ENCODE data around the gene TM7SF2.

The TM7SF2 gene

DNA sequence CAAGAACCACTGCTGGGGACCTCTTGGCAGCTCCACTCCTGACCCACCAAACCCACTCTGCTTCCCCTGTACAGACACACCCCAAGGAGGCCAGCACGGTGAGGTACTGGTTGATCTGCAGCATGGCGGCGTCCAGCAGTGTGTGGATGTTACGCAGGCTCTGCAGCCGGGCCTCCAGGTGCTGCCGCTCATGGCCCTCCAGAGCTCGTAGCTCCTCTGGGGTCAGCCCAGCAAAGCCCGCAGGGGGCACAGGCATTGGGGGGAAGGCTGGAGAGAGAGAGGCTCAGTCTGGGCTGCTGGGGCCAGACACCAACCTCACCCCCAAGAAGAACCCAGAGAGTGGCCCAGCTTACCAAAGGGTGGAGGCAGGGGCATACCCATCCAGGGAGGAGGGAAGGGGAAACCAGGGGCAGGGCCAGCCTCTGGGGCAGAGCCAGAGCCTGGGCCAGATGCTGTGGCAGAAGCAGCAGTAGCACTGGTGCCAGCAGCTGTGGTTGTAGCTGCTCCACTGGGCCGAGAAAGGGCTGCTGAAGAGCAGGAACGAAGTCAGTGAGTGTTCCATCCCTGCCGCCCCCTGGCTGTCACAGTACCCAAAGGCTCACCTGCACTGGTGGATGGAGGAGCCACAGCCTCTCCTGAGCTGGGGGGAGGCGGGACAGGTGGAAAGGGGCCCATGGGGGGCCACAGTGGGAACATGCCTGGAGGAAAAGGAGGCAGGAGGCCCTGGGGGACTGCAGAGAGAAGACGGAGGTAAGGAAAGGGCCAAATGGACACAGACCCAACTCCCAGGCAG, 18.2 kb downstream of the TM7SF2 start:
- Histone ChIP-seq H3K27ac (no peak overlapping the region), H3K36me3 (replicated peaks) (peaks cover 73% of the 10 kb centered on the region), H3K4me3 (ENCODE audit: low read depth, low read length) (no peak overlapping the region), H3K27me3 (replicated peaks) (no peaks in the 10 kb centered on the region)
- in situ Hi-C loops (cut with HindIII; ENCODE audit: low pct_ligation_motif_present, low sequenced_read_pairs): no loop called here
- TF ChIP-seq, protein P1, sequence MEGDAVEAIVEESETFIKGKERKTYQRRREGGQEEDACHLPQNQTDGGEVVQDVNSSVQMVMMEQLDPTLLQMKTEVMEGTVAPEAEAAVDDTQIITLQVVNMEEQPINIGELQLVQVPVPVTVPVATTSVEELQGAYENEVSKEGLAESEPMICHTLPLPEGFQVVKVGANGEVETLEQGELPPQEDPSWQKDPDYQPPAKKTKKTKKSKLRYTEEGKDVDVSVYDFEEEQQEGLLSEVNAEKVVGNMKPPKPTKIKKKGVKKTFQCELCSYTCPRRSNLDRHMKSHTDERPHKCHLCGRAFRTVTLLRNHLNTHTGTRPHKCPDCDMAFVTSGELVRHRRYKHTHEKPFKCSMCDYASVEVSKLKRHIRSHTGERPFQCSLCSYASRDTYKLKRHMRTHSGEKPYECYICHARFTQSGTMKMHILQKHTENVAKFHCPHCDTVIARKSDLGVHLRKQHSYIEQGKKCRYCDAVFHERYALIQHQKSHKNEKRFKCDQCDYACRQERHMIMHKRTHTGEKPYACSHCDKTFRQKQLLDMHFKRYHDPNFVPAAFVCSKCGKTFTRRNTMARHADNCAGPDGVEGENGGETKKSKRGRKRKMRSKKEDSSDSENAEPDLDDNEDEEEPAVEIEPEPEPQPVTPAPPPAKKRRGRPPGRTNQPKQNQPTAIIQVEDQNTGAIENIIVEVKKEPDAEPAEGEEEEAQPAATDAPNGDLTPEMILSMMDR (IDR thresholded peaks at IDR 0.05; ENCODE audit: low read depth, low read length, missing control alignments): no peak
- no peak for DNase-seq

DNA sequence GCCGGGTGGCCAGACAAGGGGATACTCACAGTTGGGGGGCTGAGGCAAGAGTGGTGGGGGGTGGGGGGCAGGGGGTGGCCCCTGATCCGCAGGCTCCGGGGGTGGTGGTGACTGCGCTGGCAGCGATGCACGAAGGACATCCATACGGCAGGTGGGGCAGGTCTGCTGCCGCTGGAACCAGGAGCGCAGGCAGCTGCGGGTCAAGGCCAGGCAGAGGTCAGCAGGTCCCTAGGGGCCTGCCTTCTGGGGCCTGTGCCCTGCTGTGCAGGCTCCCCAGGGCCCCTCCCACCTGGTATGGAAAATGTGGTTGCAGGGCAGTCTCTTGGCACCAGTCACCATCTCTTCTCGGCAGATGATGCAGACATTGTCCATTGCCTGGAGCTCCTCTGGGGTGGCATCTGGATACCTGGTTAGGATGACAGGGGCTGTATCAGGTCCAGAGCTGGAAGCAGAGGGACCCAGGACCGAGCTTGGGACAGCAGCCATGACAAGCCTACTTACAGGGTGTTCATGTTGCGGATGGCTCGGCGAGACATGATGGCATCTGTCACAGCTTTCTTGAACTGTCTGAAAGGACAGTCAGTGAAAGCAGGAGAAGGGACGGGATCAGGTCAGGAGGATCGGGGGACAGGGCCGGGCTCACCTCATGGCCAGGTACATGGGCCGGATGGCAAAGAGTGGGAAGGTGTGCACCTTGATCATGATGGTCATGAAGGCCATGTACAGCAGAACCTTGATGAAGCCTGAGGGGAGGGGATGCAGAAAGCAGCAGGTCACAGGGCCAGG, 19.2 kb downstream of the TM7SF2 start:
- H3K36me3 ChIP-seq (replicated peaks): peaks cover 66% of the 10 kb centered on the region
- TF ChIP-seq, protein P1 (IDR thresholded peaks at IDR 0.05; ENCODE audit: low read depth, low read length, missing control alignments): no peak

DNA sequence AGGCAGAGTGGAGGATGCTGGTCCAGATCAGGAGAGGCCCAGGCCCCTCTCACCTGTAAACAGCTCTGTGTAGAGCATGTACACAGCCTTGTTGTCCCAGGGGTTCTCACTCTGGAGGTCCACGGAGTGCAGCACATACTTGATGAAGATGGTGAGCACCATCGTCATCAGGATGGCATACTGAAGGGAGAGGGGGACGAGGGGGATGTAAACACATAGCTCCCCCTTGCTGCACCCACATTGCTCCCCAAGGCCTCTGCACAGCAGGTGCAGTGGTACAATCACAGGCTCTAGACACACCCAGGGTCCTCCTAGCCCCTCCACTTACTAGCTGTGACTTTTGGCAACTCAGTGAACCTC, 19.7 kb downstream of the TM7SF2 start:
- DNase-seq: no peak
- Histone ChIP-seq H3K27me3 (replicated peaks) (no peaks in the 10 kb centered on the region), H3K27ac (no peak overlapping the region), H3K4me3 (ENCODE audit: low read depth, low read length) (no peak overlapping the region), H3K36me3 (replicated peaks) (peaks cover 61% of the 10 kb centered on the region)
- in situ Hi-C loops (cut with HindIII; ENCODE audit: low pct_ligation_motif_present, low sequenced_read_pairs): no loop called here
- TF ChIP-seq, protein P1 (IDR thresholded peaks at IDR 0.05; ENCODE audit: low read depth, low read length, missing control alignments): no peak

More for the DNA sequence above, 19.2 kb downstream of the TM7SF2 start:
- DNase-seq: no peak
- H3K27me3 ChIP-seq (replicated peaks): no peaks in the 10 kb centered on the region
- in situ Hi-C loops (cut with HindIII; ENCODE audit: low pct_ligation_motif_present, low sequenced_read_pairs): no loop called here
- no peak overlapping the region for H3K4me3 ChIP-seq (ENCODE audit: low read depth, low read length)
- no peak overlapping the region for H3K27ac ChIP-seq

DNA sequence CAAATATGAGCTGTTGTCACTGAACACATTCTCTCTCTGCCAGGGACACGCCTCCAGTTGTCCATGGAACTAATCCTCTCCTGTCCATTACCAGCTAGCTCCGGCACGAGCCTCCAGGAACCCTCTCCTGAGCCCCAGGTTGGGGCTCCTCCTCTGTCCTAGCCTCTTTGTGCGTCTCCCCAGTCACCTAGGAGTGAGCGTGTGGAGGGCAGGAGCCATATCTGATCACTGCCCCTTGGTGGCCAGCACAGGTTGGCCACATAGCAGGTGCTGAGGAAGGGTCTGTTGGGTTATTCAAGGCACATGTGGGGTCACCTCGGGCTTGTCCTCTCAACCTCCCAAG, 20.2 kb downstream of the TM7SF2 start:
- Histone ChIP-seq H3K27ac (no peak overlapping the region), H3K4me3 (ENCODE audit: low read depth, low read length) (no peak overlapping the region), H3K27me3 (replicated peaks) (no peaks in the 10 kb centered on the region), H3K36me3 (replicated peaks) (peaks cover 56% of the 10 kb centered on the region)
- no peak for DNase-seq
- in situ Hi-C loops (cut with HindIII; ENCODE audit: low pct_ligation_motif_present, low sequenced_read_pairs): no loop called here
- TF ChIP-seq, protein P1 (IDR thresholded peaks at IDR 0.05; ENCODE audit: low read depth, low read length, missing control alignments): no peak

DNA sequence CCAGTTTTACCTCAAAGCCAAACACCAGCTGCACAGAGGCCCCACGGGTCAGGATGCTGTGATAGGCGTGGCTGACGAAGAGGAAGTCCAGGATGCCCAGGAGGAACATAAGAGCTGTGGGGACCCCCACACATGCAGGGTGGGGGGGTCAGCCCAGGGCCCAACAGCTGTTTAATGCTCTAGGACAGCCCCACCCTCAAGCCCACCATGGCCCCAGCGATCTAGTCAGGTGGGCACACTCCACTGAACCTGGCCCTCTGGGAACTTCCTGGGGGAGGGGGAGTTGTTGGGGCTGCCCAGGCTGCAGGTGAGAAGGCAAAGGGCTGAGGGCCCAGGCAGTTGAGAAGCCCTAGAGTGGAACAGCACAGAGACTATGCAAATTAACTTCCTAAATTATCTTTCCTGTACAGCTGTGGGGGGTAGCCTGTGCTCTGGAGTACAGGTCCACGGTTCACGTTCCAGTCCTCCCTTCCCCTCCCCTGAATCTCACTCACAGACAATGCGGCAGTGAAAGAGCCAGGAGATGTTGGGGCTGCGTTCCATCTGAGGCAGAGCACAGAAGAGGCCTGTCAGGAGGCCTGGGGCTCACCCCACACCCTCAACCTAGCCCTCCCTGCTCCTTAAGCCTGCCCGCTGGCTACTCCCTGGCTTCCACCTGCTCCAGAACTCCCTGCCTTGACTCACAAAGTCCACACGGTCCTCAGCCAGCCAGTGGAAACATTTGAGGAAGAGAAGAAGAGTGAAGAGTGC, 20.7 kb downstream of the TM7SF2 start:
- Histone ChIP-seq H3K36me3 (replicated peaks) (peaks cover 52% of the 10 kb centered on the region), H3K27ac (no peak overlapping the region), H3K27me3 (replicated peaks) (no peaks in the 10 kb centered on the region), H3K4me3 (ENCODE audit: low read depth, low read length) (no peak overlapping the region)
- DNase-seq: no peak
- in situ Hi-C loops (cut with HindIII; ENCODE audit: low pct_ligation_motif_present, low sequenced_read_pairs): no loop called here
- TF ChIP-seq, protein P1 (IDR thresholded peaks at IDR 0.05; ENCODE audit: low read depth, low read length, missing control alignments): no peak
